Activated gamma-delta T cell treated with Interleukin-2 at 50 U/mL for 16 hours (primary cell): Measurements from ENCODE around the gene CRB2.
"Not testable (repeated sequence)": the region's sequence is repeated elsewhere in the genome, so short reads cannot be mapped to it uniquely, and the experiment has no call there.

Experiments
- DNase-seq: peaks from one replicate; pipeline ENCODE4 v3.0.0-alpha.2; 2020

Gene CRB2

DNA sequence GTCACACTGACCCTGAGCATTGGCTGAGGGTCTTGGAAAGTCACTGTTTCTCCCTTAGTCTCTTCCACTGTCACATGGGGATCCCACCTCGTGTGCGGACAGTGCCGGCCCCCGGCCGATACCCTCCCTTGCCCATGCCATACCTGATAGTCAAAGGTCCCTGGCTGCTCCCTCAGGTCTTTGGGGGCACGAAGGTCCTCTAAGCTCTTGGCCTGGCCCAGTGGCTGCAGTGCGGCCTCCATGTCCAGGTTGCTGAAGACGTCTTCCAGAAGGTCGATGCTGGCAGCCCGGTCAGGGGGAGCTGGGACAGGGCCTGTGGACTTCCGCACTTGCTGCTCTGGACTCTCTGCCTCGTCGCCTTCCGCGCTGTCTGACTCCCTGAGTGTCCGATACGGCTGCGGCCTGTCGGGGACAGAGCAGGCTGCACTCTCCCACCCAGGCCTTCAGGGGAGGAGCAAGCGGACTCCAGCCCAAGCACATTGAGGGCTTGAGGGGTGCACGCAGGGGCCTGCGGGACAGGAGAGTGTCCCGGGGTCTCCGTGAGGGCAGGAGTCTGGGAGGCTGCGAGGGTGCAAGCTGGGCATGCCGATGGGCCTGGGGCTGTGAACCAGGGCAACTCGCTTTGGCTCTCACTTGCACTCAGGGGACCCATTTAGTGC is 27.6 kb downstream of the CRB2 start:
- DNase-seq = no peak

DNA sequence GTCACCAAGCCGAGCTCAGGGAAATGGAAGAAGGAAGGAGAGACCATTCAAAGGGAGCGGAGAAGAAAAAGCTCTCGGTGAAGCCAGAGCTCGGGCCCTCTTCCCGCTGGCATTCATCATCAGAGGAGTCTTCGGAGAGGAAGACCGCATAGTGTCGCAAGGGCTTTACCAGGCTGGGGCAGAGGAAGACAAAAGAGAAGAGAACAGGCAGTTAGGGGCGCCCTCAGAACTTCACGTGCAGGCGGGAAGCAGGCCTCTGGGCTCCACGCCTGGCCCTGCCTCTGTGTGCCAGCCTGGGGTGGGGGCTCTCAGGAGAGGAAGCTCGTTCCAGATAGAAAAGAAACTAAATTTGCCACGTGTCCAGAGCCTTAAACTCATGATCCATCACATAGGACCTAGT is 31.7 kb downstream of the CRB2 start:
- no peak for DNase-seq

DNA sequence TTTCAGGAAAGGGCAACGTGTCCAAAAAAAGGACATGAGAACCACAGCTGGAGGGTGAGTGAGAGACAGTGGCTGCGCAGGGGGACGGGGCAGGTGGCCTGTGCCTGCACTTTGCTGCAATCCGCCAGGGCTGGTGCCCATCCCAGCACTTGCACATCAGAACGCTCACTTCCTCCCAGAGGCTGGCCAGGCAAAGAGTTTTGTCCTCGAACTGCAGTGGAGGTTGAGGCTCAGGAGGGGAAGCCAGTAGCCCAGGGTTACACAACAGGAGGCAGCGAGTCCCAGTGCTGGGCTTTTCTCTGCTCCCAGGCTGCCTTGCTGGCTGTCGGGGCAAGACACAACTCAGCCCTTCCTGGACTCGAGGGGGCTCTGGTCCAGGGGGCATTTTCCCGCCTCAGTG is 33.1 kb downstream of the CRB2 start:
- no peak for DNase-seq

DNA sequence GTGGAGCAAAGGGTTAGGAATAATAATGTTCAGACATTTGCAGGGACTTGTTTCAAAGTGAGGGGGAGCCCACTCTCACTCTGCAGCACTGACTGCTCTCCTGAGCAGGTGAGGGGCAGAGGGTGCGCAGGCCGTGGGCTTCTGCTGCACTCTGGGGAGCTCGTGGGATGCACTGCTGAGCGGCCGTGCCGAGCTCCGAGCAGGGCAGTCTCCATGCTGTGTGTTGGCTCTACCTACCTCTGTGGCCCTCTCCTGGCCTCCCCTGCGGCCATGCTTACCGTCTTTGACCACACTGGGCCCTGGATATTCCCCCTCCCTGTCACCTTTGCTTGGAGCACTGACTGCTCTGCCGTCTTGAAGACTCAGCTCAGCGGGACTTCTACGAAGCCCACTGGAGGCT is 33.7 kb downstream of the CRB2 start:
- no peak for DNase-seq

DNA sequence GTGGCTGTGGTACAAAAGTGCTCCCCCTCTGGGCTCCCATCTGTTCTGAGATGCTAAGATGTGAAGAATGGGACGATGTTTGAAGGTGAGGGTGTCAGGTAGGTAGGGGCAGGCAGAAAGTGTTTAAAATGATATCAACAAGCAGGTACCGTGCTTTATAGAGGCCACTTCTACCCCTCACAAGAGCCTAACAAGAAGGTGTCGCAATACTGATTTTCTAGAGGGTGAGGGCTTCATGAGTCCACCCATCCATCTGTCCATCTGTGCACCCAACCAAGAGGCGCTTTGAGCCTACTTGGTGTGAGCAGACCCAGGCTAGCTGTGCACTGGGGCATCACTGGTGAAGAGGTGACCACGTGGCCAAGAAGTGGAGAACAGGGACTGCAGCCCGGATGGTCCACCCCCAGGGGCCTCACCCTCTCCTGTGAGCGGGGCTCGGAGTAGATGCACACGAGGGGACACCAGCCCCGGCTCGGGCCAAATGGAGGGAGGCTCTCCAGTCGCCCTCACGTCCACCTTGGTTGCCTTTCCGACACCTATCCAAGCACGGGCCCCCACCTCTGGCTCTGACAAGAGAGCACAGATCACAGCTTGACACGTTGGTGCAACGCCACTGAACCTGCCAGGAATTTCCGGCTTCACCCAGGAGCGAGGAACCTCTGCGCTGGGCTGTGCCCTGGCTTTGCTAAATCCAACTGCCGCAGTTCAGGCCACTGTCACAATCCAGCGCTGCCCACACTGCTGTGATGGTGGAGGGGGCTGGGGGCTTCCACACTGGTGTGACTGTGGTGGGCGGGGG is 34.5 kb downstream of the CRB2 start:
- DNase-seq = no peak

DNA sequence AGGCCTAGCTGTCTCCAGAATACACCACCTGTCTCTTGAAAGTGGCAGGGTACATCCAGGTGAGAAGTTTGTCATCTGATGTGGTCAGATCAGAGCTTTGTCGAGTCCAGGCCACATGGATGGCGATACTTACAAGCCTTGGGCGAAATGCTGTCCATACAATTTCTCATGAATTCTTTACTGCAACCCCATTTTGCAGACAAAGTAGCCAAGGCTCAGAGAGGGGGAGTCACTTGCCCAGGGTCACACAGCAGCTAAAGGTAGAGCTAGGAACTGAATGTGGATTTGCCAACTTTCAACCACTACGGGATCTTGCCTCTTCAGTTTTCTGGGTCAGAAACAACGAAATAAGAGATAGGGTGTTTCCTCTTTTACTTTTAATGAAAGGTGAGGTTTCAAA is 35.2 kb downstream of the CRB2 start:
- DNase-seq = no peak

DNA sequence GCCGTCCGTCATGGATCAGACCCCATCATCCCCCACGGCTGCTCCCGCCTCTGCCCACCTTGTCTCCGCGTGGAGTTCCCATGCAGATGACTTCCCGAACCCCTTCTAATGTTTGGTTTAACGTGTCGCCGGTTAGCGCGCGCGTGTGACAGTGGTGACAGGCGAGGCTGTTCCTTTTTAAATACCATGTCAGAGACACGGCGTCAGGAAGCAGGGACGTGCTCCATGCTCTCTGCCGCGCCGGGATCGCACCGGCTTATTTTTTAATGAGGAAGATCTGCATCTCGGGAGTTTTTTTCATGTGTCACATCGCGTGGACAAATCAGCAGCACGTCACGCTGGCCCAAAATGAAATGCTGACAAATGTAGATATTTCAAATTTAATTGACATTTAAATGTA is 35.9 kb downstream of the CRB2 start:
- no peak for DNase-seq

DNA sequence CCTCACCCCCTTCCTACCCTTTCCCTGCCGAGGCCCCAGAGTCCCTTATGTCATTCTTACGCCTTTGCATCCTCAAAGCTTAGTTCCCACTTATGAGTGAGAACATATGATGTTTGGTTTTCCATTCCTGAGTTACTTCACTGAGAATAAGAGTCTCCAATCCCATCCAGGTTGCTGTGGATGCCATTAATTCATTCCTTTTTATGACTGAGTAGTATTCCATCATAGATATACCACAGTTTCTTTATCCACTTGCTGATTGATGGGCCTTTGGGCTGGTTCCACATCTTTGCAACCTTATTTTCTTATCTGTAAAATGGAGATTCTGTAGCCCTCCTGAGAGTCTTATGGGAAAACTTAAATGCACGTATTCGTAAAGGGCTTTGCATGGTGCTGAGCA is 36.8 kb downstream of the CRB2 start:
- DNase-seq = no peak

DNA sequence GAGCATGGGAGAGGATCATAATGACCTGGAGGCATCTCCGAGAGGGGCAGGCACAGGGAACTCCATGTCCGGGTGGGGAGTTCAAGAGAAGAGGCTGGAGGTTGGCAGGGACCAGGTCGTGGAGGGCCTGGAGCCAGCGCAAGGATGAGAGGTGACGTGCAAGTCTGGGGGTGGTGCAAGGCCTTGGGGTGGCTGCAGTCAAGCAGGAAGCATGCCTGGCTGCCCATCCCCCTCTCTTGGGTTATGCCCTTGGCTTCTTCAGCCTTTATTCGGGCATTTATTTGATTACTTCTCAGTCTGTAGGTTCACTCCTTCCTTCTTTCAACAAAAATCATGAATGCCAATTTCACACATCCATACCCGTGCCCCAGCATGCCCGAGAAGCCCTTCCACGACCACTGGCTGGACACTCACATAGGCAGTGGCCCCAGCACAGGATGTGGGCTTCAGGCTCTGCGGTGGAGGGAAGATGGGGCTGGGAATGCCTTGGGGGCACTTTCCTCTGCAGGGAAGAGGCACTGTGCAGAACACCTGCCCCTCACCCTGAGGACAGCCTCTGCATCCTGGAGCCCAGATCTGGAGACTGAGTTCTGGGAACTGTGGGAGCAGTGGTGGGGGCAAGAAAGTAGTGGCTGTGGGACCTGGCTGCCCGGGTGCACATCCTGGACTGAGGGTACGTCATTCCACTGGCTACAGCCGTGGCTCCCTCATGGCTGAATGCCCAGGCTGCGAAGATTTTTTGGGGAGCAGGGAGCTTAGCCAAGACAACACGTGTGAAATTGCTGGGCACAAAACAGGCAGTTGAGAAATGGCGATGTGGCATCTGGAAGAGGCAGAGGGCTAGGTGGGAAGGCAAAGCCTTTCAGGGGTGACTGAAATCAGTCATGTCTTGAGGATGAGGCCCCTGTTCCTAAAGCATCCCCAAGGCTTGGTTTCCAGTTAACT is 38.6 kb downstream of the CRB2 start:
- DNase-seq = no peak

DNA sequence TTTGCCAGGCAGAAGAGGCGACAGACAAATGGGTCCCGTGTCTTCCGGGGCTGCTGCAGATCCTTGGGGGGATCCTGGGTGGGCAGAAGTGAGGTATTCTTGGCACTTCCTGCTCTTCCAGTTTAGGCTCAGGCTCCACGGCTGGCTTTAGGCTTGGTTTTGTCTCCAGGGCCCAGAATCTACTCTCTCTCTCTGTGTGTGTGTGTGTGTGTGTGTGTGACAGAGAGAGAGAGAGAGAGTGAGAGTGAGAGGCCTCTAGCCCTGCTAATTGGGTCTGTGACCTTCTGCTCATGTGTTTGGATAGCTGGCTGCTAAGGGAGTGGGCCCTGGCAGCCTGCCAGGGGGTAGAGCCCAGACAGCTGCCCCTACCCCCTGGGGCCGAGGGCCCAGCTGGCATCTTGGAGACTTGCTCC is 39.3 kb downstream of the CRB2 start:
- no peak for DNase-seq

DNA sequence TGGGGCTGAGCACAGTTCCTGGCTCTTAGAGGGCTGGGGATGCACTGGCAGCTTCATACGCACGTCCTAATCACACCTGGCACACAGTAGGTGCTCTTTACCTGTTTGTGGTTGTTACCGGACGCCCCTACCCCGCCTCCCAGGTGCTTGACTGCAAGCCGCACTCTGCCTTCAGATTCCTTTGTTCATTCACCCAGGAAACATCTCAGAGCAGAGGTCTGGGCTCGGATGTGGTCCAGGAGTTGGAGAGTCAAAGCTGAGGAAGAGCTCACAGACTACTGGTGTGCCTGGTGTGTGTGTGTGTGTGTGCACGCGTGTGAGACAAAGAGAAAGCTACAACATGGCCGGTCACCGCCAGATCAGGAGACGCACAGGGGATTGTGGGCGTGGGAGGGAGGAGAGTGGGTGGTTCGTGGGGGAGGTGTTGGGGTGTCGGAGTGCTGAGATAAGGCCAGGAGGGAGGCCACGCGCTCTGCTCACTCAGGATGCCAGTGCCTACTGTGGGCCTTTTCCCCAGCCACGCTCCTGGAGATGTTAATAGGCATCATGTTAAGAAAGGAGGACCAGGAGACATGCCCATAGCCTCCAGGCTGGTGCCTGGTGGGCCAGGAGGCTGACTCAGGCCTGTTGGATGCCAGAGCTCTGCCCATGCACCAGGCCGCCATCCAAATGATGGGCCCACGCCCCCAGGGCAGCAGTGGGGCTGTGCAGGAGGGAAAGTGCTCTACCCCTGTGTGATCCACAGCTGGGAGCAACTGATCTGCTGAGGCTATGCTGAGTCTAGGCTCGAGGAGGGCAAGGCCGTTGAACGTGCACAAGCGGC is 39.9 kb downstream of the CRB2 start:
- no peak for DNase-seq

DNA sequence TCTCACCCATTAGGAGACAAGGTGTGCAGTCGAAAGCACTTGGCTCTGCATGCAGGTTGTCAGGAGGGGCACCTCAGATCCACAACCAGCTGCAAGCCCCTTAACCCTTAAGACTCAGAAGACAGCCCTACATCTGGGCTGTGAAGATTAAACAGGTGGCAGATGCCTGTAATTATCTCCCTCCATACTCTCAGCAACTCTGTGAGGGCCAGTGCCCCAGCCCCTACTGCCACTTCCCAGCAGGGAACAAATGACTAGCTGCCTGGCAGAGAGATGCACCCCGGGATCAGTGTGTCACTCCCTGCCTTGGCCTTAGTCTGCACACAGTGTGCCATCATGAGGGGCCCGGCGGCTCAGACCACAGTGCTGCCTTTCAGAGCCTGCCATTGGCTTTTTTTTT is 42.0 kb downstream of the CRB2 start:
- DNase-seq = no peak

DNA sequence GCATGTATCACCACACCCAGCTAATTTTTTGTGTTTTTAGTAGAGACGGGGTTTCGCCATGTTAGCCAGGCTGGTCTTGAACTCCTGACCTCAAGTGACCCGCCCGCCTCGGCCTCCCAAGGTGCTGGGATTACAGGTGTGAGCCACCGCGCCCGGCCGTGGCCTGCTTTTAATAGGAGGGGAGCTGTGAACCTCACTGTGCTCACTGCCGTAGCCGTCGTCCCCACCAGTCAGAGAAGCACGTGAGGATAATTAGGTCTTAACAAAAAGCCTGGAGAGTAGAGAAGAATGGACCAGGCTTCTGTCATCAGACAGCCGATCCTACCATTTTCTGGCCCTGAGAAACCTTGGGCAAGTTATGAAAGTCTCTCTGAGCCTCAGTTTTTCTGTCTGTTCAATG is 42.9 kb downstream of the CRB2 start:
- DNase-seq = not testable (repeated sequence)

DNA sequence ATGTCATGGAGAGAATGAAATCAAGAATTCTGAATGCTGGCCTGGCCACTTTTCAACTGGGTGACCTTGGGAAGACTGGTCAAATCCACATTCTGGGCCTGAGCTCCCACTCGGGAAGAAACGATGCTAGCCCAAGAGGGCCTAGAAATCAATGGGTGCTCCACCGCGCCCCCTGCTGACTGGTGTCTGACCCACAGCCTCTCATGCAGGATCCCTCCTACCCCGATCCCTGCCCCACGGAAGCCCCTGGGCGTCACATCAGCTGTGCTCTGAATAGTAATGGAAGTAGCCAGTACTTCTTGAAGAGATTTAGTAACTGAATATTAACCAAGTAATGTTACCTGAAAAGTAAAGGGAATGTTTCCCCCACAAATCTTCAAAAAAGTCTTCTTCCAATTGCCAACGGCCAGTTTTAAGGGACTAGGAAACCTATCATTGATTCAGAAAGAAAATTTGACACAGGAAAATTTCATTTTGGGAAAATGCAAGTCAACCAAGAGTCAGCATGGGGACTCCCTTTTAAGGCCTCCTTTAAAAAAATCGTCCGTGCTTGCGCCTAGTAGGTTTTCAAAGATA is 43.9 kb downstream of the CRB2 start:
- no peak for DNase-seq

DNA sequence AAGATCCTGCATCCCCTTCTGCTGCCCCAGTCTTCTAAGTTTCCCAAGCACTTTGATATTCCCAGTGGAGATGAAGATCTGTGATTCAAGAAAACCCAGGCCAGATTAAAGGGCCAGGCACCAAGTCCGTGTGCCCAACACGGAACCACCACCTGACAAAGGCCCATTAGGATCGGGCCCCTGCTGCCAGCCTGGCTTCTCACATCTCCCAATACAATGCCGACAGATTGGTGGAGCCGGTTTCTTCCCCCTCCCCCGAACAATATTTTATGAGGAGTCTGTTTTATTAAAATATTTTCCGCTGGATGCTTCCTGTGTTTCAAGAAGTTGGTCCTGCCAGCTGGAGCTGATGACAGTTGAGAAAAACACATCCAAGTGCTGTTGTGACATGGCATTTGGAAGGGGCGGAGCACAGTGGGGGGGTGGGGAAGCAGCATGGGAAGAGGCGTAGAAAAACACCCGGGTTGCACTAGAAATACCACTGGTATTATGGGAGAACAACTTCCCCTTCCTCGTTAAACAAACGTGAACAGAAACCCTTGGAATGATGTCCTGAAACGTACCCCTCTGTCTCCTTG is 45.0 kb downstream of the CRB2 start:
- DNase-seq = no peak

DNA sequence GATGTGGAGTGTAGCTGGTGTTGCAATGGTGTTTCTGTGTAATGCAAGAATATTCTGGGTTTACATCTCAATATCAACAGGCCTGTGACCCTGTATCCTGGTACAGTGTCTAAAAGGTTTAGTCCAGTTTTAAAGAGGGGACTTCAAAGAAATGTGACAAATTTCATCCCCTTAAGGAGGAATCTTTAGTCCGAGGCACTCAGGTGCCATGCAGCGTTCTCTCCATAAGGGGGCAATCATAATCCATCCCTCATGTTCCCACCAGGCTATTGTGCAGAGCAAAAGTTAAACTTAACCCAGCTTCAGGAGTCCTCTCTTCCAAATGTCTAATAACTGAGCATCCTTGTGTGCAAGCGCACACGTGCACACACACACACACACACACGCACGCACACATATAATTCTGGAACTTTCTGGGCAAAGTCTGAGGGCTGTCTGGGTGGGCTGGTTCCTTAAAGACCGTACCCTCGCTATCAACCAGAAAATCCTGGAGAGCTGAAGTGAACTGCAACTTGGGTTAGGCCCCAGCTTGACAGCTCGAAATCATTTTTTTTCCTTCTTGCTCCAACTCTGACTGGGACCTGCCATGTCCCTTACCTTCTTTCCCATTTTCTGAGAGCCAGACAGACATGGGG is 46.0 kb downstream of the CRB2 start:
- DNase-seq = no peak

DNA sequence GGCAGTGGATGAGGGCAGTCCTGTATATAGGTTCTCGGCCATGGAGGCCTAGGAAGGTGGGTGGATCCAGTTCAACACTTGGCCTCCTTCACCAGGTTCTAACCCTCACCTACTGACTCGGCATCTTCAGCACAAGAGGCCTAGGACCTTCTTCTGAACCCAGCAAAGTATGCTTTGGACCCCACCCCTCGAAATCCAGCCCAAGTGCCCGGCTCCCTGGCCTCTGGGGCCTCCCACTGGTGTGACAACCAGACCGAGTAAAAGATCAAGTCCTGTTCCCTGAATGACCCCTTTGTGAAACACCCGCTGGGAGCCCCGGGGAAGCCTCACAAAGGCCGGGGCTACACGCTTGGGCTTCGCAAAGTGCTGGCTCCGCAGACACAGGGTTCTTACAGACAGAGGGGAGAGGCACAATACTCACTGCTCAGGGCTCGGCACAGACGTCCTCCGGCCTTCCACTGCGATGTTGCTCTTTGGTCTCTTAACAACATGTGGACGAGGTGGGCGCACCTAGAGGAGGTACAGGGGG is 47.0 kb downstream of the CRB2 start:
- DNase-seq = no peak

DNA sequence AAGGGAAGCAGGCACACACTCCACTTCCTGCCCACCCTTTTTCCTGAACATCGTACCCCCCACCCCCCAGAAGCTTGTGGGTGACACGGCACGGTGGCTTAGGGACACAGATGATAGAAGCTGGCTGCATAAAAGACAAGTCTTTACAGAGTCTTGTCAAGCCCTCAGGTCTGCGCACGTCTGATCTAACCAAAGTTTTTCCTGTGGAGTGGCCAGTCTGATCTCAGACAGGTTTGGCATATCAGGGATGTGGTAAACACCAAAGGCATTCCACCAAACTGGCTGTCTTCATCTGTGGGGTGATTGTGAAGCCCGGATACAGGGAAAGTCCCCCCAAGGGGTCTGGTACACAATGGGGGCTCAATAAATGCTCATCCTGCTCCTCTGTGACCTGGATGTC is 50.0 kb downstream of the CRB2 start:
- no peak for DNase-seq

DNA sequence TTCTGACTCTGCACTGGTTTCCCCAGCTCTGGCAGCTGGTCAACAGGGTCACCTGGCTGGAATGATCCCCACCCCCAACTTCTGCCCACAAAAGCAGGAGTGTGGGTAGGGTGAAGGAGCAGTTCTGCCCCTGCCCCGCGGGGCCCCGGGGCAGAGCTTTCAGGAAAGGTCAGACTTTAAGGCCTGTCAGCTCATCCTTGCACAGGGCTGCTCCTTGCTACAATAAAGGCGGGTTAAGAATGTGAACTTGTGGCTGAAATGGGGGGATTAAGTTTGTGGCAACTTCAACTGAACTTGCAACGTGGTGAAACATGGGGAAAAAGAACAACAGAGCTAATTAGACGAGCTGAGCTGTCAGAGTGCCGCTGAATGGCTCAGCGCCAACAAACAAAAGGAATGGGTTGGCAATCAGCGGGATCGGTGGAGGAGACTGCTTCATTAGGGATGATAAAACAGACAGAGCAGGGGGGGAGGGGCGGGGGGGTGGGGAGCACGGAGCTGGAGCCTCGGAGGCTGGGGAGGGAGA is 50.8 kb downstream of the CRB2 start:
- no peak for DNase-seq

DNA sequence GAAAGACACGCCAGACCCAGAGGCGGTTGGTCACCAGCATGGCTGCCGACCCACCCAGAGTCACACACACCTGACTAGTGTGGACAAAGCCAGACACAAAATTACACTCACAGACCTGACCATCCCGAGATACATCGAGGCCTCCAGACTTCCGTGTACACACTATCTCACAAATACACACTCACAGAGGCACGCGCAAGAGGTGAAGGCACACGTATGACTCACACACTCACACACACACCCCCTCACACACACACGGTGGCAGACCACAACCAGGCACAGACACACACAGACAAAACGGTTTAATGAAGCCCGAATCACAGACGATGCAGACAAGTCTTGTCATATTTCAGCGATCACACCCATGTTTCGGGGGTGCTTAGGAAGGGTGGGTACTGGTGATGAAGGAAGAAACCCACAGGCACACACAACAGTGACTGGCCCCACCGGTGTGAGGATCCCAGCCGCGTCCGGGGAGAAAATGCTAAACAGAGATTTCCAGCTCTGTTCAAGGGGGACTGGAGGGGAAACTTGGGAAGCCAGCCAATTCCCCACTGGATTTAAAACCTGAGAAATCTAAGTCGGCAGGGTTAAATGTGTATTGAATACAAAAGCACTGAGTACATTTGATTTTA is 51.3 kb downstream of the CRB2 start:
- DNase-seq = no peak
